GM12892 (cell line): ENCODE measurements around the gene KPNB1.

Source experiments
- DNase-seq: peaks from one replicate; pipeline ENCODE4 v3.0.0; 2011; ENCODE audit not compliant: insufficient read length
- FAIRE-seq: peaks from 2 replicates; lab custom pipeline; 2011; peaks lifted over from hg19 to GRCh38; lab: Jason Lieb, UNC
- POLR2A ChIP-seq: IDR thresholded peaks from 2 replicates; pipeline ENCODE4 v1.6.1; 2011; ENCODE audit warnings: low read depth, low read length, control low read depth
- POLR2AphosphoS5 ChIP-seq: IDR thresholded peaks from 2 replicates; pipeline ENCODE4 v1.6.1; 2011; ENCODE audit warnings: low read depth, low read length, control low read depth
- TAF1 ChIP-seq: IDR thresholded peaks from 2 replicates; pipeline ENCODE4 v1.6.1; 2011; ENCODE audit warnings: low read depth, mild to moderate bottlenecking, control low read depth, low read length, borderline replicate concordance

Gene KPNB1

DNA sequence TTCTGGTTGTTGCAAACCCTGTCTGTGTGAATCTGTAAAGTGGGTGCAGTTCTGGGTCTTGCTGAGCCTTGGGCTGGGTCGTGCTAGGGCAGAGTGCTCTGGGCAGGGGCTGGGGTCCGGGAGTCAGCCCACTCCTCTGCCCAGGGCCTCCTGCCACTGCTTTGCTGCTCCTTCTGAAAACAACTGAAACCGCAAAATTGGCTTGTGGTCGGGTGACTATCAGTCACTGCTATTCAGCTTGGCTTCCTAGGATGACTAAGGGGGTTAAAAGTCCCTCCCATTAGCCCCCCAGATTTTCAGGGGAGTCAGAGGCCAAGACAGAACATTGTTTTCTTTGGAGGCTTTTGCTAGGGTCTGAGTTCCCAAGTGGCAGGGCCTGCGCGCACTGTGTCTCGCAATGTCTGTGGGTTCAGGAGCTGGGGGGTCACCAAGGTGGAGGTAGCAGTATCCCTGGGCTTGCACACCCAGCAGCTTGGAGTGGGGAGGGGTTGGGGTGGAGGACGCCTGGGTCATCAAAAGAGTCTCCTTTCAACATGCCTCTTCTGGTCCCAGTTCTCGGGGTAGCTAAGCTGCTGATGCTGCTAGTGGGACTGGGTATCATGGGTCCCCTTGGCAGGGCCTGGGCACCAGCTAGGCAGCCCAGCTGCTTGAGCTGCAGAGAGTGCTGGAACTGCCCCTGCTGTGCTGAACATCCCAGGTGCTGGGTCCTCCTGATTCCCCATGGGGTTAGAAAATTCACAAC lies 69.9 kb downstream of the KPNB1 start:
- FAIRE-seq (no peak), DNase-seq (no peak)
- TF ChIP-seq TAF1, result no peak
- no peak for TF ChIP-seq POLR2AphosphoS5
- no peak for TF ChIP-seq POLR2A

GRCh38 chr17:47720196-47720595 lies 70.5 kb downstream of the KPNB1 start:
- TF ChIP-seq POLR2AphosphoS5 (no peak), TAF1 (no peak), POLR2A (no peak)
- no peak for FAIRE-seq

DNA sequence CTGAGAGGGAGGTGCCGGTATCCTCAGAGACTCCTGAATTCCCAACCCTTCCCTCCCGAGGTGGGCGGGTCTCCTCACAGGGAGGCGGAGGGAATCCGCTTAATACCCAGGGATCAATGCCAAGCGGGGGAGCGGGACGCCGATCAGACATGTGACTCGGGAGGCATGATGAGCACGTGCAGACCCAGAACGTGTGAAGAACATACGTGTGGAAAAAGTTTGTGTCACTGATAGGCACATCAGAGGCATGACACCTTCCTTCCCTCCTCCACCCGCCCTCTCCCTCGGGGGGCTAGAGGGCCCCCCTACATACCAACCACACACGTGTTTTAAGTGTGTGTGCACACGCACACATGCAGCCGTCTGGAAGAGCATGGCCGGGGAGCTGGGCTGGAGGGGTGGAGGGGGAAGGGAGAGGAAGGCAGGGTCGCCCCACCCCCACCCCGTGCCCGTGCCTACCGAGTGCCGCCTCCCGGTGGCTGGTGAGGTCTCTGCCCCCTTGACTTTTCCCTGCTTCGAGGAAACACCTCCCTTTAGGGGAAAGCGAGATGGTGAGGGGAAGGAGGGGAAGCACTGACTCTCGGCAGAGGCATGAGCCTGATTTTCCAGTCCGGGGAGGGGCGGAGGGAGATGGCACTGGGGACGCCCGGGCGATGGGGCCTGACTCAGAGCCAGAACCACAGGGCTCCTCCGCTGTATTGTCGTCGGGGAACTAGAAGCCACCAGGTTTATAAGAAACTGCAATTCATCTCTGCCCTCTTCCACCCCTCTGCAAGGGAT lies 71.2 kb downstream of the KPNB1 start:
- peak; percentile 59 for DNase-seq

More at GRCh38 chr17:47720196-47720595, 70.5 kb downstream of the KPNB1 start:
- no peak for DNase-seq

DNA sequence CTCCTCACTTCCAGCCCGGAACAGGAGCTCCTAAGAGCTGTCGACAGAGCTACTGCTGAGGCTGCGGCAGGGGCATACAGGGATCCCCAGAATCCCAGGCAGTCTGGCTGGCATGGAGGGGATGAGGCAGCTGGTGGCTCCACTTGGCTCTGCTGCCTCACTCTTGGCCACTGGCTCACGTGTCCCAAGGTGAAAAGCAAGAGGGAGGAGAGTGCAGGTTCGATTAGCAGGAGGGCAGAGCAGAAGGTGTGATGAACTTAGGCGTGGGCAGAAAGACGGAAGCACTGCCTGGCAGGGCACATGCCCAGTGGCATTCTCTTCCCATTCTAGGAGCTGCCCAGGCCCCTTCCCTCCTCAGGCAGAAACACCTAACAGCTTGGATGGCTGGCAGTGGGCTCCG lies 72.0 kb downstream of the KPNB1 start:
- TF ChIP-seq POLR2AphosphoS5 (no peak), POLR2A (no peak), TAF1 (no peak)
- no peak for FAIRE-seq
- no peak for DNase-seq

More for the DNA sequence above, 71.2 kb downstream of the KPNB1 start:
- peak; percentile 76 for FAIRE-seq
- TF ChIP-seq TAF1, result no peak
- TF ChIP-seq POLR2AphosphoS5, result no peak
- no peak for TF ChIP-seq POLR2A

DNA sequence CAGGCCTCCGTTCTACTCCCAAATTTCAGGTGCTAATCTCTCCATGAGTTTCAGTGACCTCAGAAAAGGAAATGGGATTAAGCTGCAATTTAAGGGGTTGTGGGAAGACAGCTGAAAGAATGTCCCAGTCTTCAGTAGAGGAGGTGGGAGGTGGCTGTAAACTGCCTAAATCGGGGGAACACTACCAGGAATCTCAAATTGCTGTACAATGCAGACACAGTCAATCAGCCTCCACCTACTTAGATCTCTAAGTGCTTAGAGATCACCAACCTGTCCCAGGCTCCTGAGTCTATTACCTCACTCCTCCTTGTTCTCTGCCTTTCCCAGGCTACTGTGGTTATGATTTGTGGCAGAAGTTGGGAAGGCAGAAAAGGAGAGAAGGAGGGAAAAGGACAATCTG lies 75.0 kb downstream of the KPNB1 start:
- TF ChIP-seq POLR2A, result no peak
- DNase-seq (no peak), FAIRE-seq (no peak)

DNA sequence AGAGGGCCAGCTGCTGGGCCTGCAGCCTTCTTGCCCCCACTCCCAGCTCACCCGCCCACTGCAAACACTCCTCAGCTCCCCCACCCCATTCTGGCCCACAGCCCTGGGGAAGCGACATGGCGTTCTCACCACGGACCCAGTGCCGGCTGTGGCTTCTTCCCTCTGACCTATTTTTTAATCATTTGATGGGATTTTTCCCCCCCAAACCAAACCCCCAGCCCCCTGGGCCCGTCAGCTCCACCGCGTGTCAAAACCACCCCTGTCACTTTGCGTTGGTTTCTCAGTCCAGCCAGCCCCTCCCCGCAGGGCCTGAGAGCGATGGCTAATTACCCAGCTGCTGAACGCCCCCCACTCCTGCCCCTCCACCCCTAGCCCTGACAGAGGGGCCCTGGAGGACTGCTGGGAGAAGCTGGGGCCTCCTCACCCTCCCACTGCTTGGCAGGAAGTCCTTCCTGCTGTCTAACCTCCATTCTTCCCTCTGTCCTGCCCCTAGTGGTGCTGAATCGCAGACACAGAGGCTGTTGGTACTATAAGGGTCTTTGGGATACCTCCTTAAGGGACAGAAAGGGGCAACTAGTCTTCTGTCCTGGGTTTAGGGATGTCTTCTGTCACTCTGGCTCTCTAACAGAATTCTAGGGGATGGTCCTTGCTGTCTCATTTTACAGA lies 75.9 kb downstream of the KPNB1 start:
- FAIRE-seq (no peak), DNase-seq (no peak)
- no peak for TF ChIP-seq TAF1
- no peak for TF ChIP-seq POLR2AphosphoS5
- no peak for TF ChIP-seq POLR2A

DNA sequence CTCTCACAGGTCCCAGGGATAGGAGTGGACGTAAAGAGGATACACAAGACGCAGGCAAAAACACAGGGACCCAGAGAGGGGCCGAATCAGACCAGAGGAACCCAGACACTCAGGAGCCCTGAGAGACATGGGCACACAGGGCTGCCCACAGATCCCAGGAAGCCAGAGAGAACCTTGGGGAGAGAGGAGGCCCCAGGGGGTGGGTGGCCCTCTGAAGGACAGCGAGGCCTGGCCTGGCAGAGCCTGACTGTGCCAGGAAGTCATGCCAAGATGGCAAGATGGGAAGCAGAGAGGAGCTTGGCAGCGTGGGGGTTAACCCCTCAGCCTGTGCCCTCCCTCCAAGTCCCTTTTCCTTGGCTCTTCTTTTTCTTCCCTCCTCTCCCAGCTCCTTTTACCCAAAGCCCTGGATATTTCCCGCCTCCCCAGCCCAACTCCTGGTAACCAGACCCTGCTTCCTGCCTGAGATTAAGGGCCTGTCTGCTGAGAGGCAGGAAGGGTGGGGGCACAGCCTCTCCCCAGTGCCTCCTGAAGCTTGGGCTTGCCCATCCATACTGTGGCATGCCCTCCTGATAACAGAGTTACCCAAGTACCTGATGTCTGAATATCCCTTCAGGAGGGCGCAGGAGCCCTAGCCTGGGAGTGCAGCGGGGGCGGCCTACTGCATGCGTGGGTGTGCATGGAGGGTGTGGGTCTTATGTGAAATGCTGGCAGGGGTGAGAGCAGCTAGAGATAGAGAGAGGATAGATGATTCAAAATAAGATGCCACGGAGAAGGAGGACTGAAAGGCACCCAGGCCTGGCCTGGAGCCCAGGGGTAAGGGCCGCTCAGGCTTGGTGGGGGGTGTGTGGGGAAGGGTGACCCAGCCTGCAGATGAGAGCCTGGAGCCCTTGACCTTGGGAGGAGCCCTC lies 77.3 kb downstream of the KPNB1 start:
- TF ChIP-seq POLR2AphosphoS5 (no peak), TAF1 (no peak), POLR2A (no peak)
- FAIRE-seq, result no peak
- no peak for DNase-seq

- TF ChIP-seq POLR2A (no peak), TAF1 (no peak), POLR2AphosphoS5 (no peak)
- FAIRE-seq (no peak), DNase-seq (no peak)
Observed at GRCh38 chr17:47727704-47728036, 78.0 kb downstream of the KPNB1 start.

DNA sequence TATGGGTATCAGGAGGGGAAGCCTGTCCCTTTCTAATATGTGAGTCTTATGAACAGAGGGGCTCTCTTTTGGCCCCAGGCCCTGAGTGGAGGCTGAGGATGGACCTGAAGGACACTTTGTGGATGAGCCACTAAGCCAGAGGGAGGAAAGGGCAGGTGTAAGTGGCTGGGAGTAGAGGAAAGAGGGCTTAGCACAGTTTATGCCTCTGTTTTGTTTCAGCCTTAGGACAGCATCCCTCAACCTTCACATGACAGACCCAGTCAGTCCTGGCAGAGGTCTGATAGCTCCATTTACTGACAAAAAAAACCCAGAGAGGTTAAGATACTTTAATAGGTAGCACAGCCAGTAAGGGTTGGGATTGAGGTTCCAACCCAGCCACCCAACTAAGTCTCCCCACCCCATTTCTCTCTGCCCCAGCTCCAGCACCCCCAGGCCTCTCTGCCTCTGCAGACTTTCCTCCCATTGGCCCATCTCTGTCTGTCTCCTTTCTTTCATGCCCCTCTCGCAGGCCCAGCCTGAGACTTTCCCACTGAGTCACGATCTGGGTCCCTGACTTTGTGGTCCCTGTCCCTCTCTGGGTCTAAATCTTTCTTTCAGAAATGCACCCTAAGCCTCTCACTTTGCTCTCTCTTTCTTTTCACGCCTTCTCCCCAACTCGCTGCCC lies 78.6 kb downstream of the KPNB1 start:
- DNase-seq, result no peak
- no peak for TF ChIP-seq POLR2A
- no peak for TF ChIP-seq TAF1
- TF ChIP-seq POLR2AphosphoS5, result no peak
- FAIRE-seq, result no peak

- FAIRE-seq (no peak), DNase-seq (no peak)
- TF ChIP-seq POLR2A (no peak), TAF1 (no peak), POLR2AphosphoS5 (no peak)
Observed at GRCh38 chr17:47729476-47729875, 79.8 kb downstream of the KPNB1 start.

DNA sequence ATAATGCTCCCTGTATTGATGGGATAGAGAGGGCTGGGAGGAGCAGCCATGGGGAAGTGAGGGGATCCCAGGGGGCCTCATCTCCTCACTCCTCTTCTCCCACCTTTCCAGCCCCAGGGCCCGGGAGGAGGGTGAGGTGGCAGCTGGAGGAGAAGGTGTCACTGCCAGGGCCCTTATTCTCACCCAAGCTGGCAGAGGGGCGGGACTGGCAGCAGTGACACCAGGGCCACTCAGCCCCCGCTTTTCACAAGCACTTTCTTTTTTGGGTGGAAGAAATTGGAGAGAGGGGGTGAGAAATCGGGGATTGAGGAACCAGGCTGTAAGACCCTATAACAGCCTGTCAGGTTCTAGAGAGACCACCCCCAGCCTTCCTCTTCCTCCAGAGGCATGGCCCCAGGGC lies 81.0 kb downstream of the KPNB1 start:
- FAIRE-seq, result no peak
- DNase-seq, result no peak
- TF ChIP-seq POLR2AphosphoS5 (no peak), TAF1 (no peak), POLR2A (no peak)
